CD4-positive, alpha-beta memory T cell (primary cell): ENCODE data around the gene PLEKHG2. TPM values are rescaled to one million over a fixed set of nuclear protein-coding genes. Genes with fewer than 3 reads are reported as not detected.
"Not testable (repeated sequence)": the region's sequence is repeated elsewhere in the genome, so short reads cannot be mapped to it uniquely, and the experiment has no call there.

Source experiments
- CTCF ChIA-PET: fragments of 350-600 bp; sonication (Branson Sonifier 250); formaldehyde crosslinking; loops from one replicate; lab custom pipeline; 2021; ENCODE audit warnings: inconsistent platforms; ENCODE audit not compliant: partially characterized antibody; lab: Charles Lee
- POLR2A ChIA-PET: fragments of 350-600 bp; sonication (Branson Sonifier 250); formaldehyde crosslinking; loops from one replicate; lab custom pipeline; 2021; ENCODE audit not compliant: partially characterized antibody; lab: Charles Lee
- DNase-seq, 5 donors: peaks; one replicate each; pipeline versions ENCODE4 v3.0.0 to v3.0.0-alpha.2; 2020 to 2022; ENCODE audit warnings: mixed read lengths in 1 of 5
- H3K27ac ChIP-seq: one replicate; pipeline ENCODE4 v1.7.0; 2013; ENCODE audit warnings: low read depth, low read length
- H3K27me3 ChIP-seq: 2 replicates; pipeline ENCODE4 v1.7.0; 2013; ENCODE audit warnings: mild to moderate bottlenecking, low read length, moderate library complexity; ENCODE audit not compliant: insufficient read depth
- H3K36me3 ChIP-seq: 2 replicates; pipeline ENCODE4 v1.7.0; 2013; ENCODE audit warnings: mild to moderate bottlenecking, low read length, moderate library complexity; ENCODE audit not compliant: insufficient read depth
- H3K4me1 ChIP-seq: 2 replicates; pipeline ENCODE4 v1.7.0; 2013; ENCODE audit warnings: mild to moderate bottlenecking, low read length, moderate library complexity; ENCODE audit not compliant: insufficient read depth
- H3K4me3 ChIP-seq, 2 donors: one replicate each; pipeline ENCODE4 v1.7.0; 2013; ENCODE audit warnings: low read length in 2 of 2, mild to moderate bottlenecking in 1 of 2
- H3K9me3 ChIP-seq, 2 donors: one replicate each; pipeline ENCODE4 v1.7.0; 2013; ENCODE audit warnings: low read length in 2 of 2, control low read depth in 1 of 2; ENCODE audit not compliant: control insufficient read depth in 1 of 2
- H3K27ac Mint-ChIP-seq, 7 donors: one replicate each; pipeline ENCODE4 v1.8.0; 2020 to 2021; ENCODE audit warnings: mixed read lengths in 7 of 7, mild to moderate bottlenecking in 6 of 7, inconsistent platforms in 3 of 7, moderate library complexity in 3 of 7
- H3K27me3 Mint-ChIP-seq, 2 donors: one replicate each; pipeline ENCODE4 v1.8.0; 2020 to 2021; ENCODE audit warnings: mixed read lengths in 2 of 2
- H3K36me3 Mint-ChIP-seq, 2 donors: one replicate each; pipeline ENCODE4 v1.8.0; 2020 to 2021; ENCODE audit warnings: mixed read lengths in 2 of 2, inconsistent platforms in 1 of 2, mild to moderate bottlenecking in 1 of 2
- H3K4me1 Mint-ChIP-seq, 4 donors: one replicate each; pipeline ENCODE4 v1.8.0; 2020 to 2021; ENCODE audit warnings: mixed read lengths in 4 of 4, mild to moderate bottlenecking in 1 of 4
- H3K4me3 Mint-ChIP-seq, 8 donors: one replicate each; pipeline ENCODE4 v1.8.0; 2020 to 2021; ENCODE audit warnings: mixed read lengths in 8 of 8, mild to moderate bottlenecking in 7 of 8, moderate library complexity in 6 of 8, inconsistent platforms in 3 of 8
- H3K9me3 Mint-ChIP-seq, 8 donors: one replicate each; pipeline ENCODE4 v1.8.0; 2020 to 2021; ENCODE audit warnings: mixed read lengths in 8 of 8, mild to moderate bottlenecking in 5 of 8, inconsistent platforms in 3 of 8, moderate library complexity in 1 of 8
- intact Hi-C: fragments of 100-400 bp; cut with micrococcal nuclease; formaldehyde crosslinking; loops from one replicate; pipeline ENCODE4 v1.15.1; 2023
- polyA plus RNA-seq, 2 donors: library from polyadenylated mRNA; unstranded; fragments of 300-500 nt; fragmentation: Illumina TruSeq; gene quantifications; one replicate each; pipeline ENCODE4 v1.2.3, GENCODE V29; 2021
- total RNA-seq, 2 experiments: library from RNA; stranded (reverse); gene quantifications; one replicate each; pipeline ENCODE4 v1.2.3, GENCODE V29; 2021

The PLEKHG2 gene
- total and polyA plus RNA-seq, 4 experiments from 2014 or later, result 1.4 to 17.0 (median 8.6) TPM

- H3K27ac Mint-ChIP-seq, result peak overlapping the region in 6 of 7 donors; percentile 2 to 59 (median 17)
- no peaks in the 10 kb centered on the region for H3K27me3 ChIP-seq
- no peaks in the 10 kb centered on the region for H3K9me3 Mint-ChIP-seq
- POLR2A ChIA-PET, result interaction anchor here (0.8 kb wide), 1 partner anchor 10 kb away, joined by 3 read pairs; no protein-coding TSS in a partner anchor
- no peaks in the 10 kb centered on the region for H3K4me1 ChIP-seq
- no peak overlapping the region for H3K4me3 Mint-ChIP-seq
- H3K36me3 ChIP-seq, result peaks cover 41% of the 10 kb centered on the region
- intact Hi-C loops, result no loop called here
- peaks cover 0 to 2% (median 0%) of the 10 kb centered on the region in 4 donors for H3K4me1 Mint-ChIP-seq
- H3K27ac ChIP-seq, result no peak overlapping the region
- DNase-seq, result no peak
- no peak overlapping the region for H3K4me3 ChIP-seq
- H3K27me3 Mint-ChIP-seq, result no peaks in the 10 kb centered on the region
- peaks cover 38 to 62% of the 10 kb centered on the region in 2 donors for H3K36me3 Mint-ChIP-seq
- no peaks in the 10 kb centered on the region for H3K9me3 ChIP-seq
- CTCF ChIA-PET, result no interaction called here
Observed at GRCh38 chr19:39372047-39372802, 40.2 kb upstream of the PLEKHG2 start.

DNA sequence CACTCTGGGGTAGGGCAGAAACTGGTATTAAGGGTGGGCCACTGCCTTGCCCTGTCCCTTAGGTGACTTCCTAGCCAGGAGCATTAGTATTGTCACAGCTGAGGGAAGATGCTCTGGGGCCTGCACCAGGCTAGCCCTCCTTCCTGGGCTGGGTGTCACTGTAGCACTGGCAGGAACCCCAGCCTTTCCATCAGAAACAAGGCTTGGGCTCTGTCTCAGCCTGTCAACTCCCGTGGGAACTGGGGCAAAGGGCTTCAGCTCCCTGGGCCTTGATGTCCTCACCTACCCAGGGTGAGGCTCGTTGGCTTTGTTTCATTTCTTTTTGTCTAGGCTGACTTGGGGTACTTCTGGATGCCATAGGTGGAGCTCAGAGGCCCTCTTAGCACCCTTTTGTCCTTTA is 39.5 kb upstream of the PLEKHG2 start:
- no peak for DNase-seq
- peaks cover 48% of the 10 kb centered on the region for H3K36me3 ChIP-seq
- Mint-ChIP-seq H3K4me1 (peaks cover 0 to 2% (median 0%) of the 10 kb centered on the region in 4 donors), H3K27me3 (no peaks in the 10 kb centered on the region), H3K9me3 (no peaks in the 10 kb centered on the region), H3K27ac (peak overlapping the region in 4 of 7 donors; percentile 11 to 85 (median 50)), H3K4me3 (no peak overlapping the region), H3K36me3 (peaks cover 43 to 67% of the 10 kb centered on the region in 2 donors)
- CTCF ChIA-PET, result no interaction called here
- H3K9me3 ChIP-seq, result no peaks in the 10 kb centered on the region
- no peaks in the 10 kb centered on the region for H3K4me1 ChIP-seq
- no peak overlapping the region for H3K4me3 ChIP-seq
- POLR2A ChIA-PET, result interaction anchor here (0.8 kb wide), 1 partner anchor 10 kb away, joined by 3 read pairs; no protein-coding TSS in a partner anchor
- no peak overlapping the region for H3K27ac ChIP-seq
- H3K27me3 ChIP-seq, result no peaks in the 10 kb centered on the region
- intact Hi-C loops, result no loop called here

DNA sequence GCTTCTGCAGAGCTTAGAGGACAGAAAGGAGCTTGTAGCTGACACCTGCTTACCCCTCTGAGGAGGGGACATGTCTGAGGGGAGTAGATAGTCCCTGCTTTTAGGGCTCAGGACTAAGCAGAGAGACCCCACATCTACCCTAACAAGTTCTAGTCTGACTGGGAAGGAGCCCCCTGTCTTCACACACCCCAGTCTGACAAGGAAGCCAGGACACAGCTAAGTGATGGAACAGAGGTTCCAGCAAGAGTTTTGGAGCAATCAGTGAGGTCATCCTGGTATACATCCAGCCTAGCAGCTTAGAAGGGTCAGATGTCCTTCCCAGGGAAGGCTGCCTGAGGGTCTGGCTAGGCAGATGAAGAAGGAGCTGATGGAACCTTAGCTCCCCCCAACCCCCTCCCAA is 36.5 kb upstream of the PLEKHG2 start:
- Histone ChIP-seq H3K9me3 (no peaks in the 10 kb centered on the region), H3K27ac (no peak overlapping the region), H3K36me3 (peaks cover 53% of the 10 kb centered on the region), H3K27me3 (no peaks in the 10 kb centered on the region), H3K4me3 (no peak overlapping the region), H3K4me1 (no peaks in the 10 kb centered on the region)
- CTCF ChIA-PET, result no interaction called here
- peak overlapping the region in 2 of 7 donors; percentile 52 to 60 for H3K27ac Mint-ChIP-seq
- H3K27me3 Mint-ChIP-seq, result no peaks in the 10 kb centered on the region
- H3K4me3 Mint-ChIP-seq, result no peak overlapping the region
- peaks cover 41 to 71% of the 10 kb centered on the region in 2 donors for H3K36me3 Mint-ChIP-seq
- POLR2A ChIA-PET, result interaction anchor here (0.6 to 1.0 kb wide), 2 partner anchors 32 to 71 kb away, joined by 3 read pairs; no protein-coding TSS in a partner anchor
- H3K9me3 Mint-ChIP-seq, result no peaks in the 10 kb centered on the region
- intact Hi-C loops, result no loop called here
- DNase-seq, result no peak
- H3K4me1 Mint-ChIP-seq, result peaks cover 0 to 2% (median 0%) of the 10 kb centered on the region in 4 donors

DNA sequence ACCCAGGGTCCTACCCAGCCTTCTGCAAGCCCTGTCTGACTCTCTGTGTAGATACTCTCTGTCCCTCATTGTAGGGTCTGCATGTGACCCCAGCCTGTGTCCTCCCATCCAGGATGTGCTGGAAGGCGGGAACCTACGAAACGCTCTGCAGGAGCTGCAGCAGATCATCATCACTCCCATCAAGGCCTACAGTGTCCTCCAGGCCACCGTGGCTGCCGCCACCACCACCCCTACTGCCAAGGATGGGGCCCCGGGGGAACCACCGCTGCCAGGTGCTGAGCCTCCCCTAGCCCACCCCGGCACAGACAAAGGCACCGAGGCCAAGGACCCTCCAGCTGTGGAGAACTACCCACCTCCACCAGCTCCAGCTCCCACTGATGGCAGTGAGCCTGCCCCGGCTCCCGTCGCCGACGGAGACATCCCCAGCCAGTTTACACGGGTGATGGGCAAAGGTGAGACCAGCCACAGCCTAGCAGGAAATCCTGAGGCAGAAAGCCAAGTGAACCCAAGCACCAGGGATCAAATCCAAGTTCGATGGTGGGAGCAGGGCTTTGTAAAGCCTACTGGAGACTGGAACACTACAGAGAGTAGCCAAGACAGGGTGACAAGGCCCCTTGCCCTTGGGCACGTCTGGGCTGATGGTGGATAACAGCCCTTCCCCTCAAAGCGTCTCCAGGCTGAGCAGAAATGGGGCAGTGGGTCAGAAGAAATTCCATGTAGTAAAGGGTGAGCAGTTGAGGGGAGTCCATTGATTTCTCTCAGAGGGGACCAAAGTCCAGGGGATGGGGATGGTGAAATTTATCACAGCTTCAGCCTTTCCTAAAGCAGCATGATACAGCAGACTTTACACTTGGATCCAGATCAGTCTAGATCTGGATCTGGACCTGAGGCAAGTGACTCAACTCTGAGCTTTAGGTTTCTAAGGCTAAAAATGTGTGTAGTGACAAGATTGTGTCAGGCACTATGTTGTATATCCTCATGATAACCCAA is 34.8 kb upstream of the PLEKHG2 start:
- H3K4me1 Mint-ChIP-seq, result peaks cover 0 to 2% (median 0%) of the 10 kb centered on the region in 4 donors
- H3K9me3 Mint-ChIP-seq, result no peaks in the 10 kb centered on the region
- Histone ChIP-seq H3K27ac (no peak overlapping the region), H3K36me3 (peaks cover 54% of the 10 kb centered on the region), H3K27me3 (no peaks in the 10 kb centered on the region), H3K4me1 (no peaks in the 10 kb centered on the region), H3K9me3 (no peaks in the 10 kb centered on the region), H3K4me3 (no peak overlapping the region)
- DNase-seq, result no peak
- H3K36me3 Mint-ChIP-seq, result peaks cover 46 to 74% of the 10 kb centered on the region in 2 donors
- no peaks in the 10 kb centered on the region for H3K27me3 Mint-ChIP-seq
- ChIA-PET POLR2A (no interaction called here), CTCF (no interaction called here)
- intact Hi-C loops, result no loop called here
- no peak overlapping the region for H3K4me3 Mint-ChIP-seq
- peak overlapping the region in 2 of 7 donors; percentile 50 to 74 for H3K27ac Mint-ChIP-seq

GRCh38 chr19:39379366-39379765 is 33.1 kb upstream of the PLEKHG2 start:
- POLR2A ChIA-PET, result not testable (repeated sequence)
- H3K36me3 Mint-ChIP-seq, result peaks cover 42 to 86% of the 10 kb centered on the region in 2 donors

GRCh38 chr19:39379865-39380396 is 32.5 kb upstream of the PLEKHG2 start:
- Histone ChIP-seq H3K27ac (no peak overlapping the region), H3K27me3 (no peaks in the 10 kb centered on the region), H3K9me3 (no peaks in the 10 kb centered on the region), H3K4me1 (no peaks in the 10 kb centered on the region), H3K36me3 (peaks cover 68% of the 10 kb centered on the region), H3K4me3 (no peak overlapping the region)
- ChIA-PET POLR2A (no interaction called here), CTCF (no interaction called here)
- H3K36me3 Mint-ChIP-seq, result peaks cover 39 to 88% of the 10 kb centered on the region in 2 donors
- no peaks in the 10 kb centered on the region for H3K27me3 Mint-ChIP-seq
- H3K27ac Mint-ChIP-seq, result peak overlapping the region in 3 of 7 donors; percentile 31 to 86 (median 70)
- H3K4me1 Mint-ChIP-seq, result no peaks in the 10 kb centered on the region
- intact Hi-C loops, result no loop called here
- H3K4me3 Mint-ChIP-seq, result no peak overlapping the region
- DNase-seq, result no peak
- H3K9me3 Mint-ChIP-seq, result no peaks in the 10 kb centered on the region

More at GRCh38 chr19:39379366-39379765, 33.1 kb upstream of the PLEKHG2 start:
- peak overlapping the region in 3 of 7 donors; percentile 31 to 70 (median 63) for H3K27ac Mint-ChIP-seq
- H3K27me3 Mint-ChIP-seq, intact Hi-C loops, DNase-seq, H3K27me3 ChIP-seq, H3K9me3 Mint-ChIP-seq, H3K4me3 Mint-ChIP-seq, H3K4me1 Mint-ChIP-seq, H3K4me1 ChIP-seq, H3K27ac ChIP-seq, CTCF ChIA-PET, H3K4me3 ChIP-seq, H3K9me3 ChIP-seq: not testable (repeated sequence)
- peaks cover 68% of the 10 kb centered on the region for H3K36me3 ChIP-seq
